Measurements from ENCODE around the gene BTBD6. TPM values are rescaled to one million over a fixed set of nuclear protein-coding genes. Genes with fewer than 3 reads are reported as not detected.

The BTBD6 gene
- total and polyA plus RNA-seq, 5 donors from 2014 or later: 4.6 to 39.4 (median 12.8) TPM

DNA sequence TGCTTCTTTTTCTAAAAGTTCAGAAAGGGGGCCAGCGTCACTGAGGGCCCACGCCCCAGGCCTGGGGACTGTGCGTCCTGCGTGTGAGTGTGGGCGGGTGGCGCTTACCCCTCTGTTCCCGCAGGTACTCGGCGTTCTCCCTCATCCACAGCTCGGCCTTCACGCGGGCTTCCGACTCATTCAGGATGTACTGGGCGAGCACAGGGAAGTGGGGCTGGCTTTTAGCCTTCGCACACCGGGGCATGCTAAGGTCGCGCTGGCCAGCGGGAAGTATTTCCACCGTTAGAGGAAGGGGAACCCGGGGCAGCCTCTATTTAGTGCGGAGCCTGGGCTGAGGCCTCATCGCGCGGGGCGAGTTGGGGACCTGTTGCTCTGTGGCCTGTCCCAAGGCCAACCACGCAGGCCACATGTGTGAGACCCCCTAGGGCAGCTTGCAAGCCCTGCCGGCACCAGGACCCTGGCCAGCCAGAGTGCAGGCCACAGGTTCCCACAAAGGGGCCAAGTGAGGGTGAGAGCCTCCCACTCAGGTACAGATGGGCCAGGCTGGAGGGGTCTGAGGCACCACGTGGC lies 29.2 kb upstream of the BTBD6 start:
- no peaks in the 10 kb centered on the region for H3K9me3 ChIP-seq (ENCODE audit: control insufficient read depth in 2 of 2, low read length in 2 of 2)
- peaks cover 25% of the 10 kb centered on the region for H3K36me3 ChIP-seq (ENCODE audit: control insufficient read depth, insufficient read depth, low read length)
- H3K4me3 ChIP-seq (ENCODE audit: low read depth, low read length): no peak overlapping the region
- H3K4me1 ChIP-seq (ENCODE audit: control insufficient read depth, insufficient read depth, low read length, poor library complexity, severe bottlenecking): no peaks in the 10 kb centered on the region
- no peak overlapping the region for H3K4me3 Mint-ChIP-seq
- H3K4me1 Mint-ChIP-seq: peaks cover 0 to 6% (median 3%) of the 10 kb centered on the region in 4 donors
- H3K27me3 ChIP-seq (ENCODE audit: control insufficient read depth, insufficient read depth, low read length): no peaks in the 10 kb centered on the region
- H3K27me3 Mint-ChIP-seq: no peaks in the 10 kb centered on the region
- no peak overlapping the region for H3K27ac ChIP-seq (ENCODE audit: insufficient read depth, low read length, poor library complexity, severe bottlenecking)
- H3K9me3 Mint-ChIP-seq: no peaks in the 10 kb centered on the region
- H3K36me3 Mint-ChIP-seq: peaks cover 37% of the 10 kb centered on the region
- DNase-seq (no peak), ATAC-seq (ENCODE audit: low read depth in 2 of 2) (no peak)
- H3K27ac Mint-ChIP-seq: no peak overlapping the region

DNA sequence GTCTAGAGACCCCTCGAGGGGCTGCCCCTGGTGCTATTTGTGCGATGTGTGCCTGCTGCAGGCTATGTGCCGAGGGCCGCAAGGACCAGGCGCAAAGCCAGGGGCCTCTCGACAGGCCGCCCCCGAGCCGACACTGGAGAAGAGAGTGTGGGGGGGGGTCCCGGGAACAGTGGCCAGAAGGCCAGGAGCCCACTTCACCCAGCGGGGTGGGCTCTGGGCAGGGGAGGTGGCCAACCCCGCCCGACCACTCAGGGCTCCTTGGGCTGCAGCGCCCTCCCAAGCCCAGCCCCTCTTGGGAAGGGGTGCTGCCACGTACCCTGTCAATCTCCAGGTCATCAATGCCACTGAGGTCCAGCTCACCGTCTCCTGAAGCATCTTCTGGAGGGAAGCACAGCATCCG lies 28.6 kb upstream of the BTBD6 start:
- H3K9me3 Mint-ChIP-seq: no peaks in the 10 kb centered on the region
- H3K27me3 Mint-ChIP-seq: no peaks in the 10 kb centered on the region
- H3K4me1 Mint-ChIP-seq: peaks cover 0 to 6% (median 3%) of the 10 kb centered on the region in 4 donors
- H3K4me3 Mint-ChIP-seq: no peak overlapping the region
- Histone ChIP-seq H3K27ac (ENCODE audit: insufficient read depth, low read length, poor library complexity, severe bottlenecking) (no peak overlapping the region), H3K27me3 (ENCODE audit: control insufficient read depth, insufficient read depth, low read length) (no peaks in the 10 kb centered on the region), H3K9me3 (ENCODE audit: control insufficient read depth in 2 of 2, low read length in 2 of 2) (no peaks in the 10 kb centered on the region), H3K4me3 (ENCODE audit: low read depth, low read length) (no peak overlapping the region), H3K4me1 (ENCODE audit: control insufficient read depth, insufficient read depth, low read length, poor library complexity, severe bottlenecking) (no peaks in the 10 kb centered on the region), H3K36me3 (ENCODE audit: control insufficient read depth, insufficient read depth, low read length) (peaks cover 28% of the 10 kb centered on the region)
- H3K27ac Mint-ChIP-seq: peak overlapping the region in 1 of 3 donors; percentile 23
- ATAC-seq (ENCODE audit: low read depth in 2 of 2): no peak
- DNase-seq: no peak
- H3K36me3 Mint-ChIP-seq: peaks cover 37% of the 10 kb centered on the region

DNA sequence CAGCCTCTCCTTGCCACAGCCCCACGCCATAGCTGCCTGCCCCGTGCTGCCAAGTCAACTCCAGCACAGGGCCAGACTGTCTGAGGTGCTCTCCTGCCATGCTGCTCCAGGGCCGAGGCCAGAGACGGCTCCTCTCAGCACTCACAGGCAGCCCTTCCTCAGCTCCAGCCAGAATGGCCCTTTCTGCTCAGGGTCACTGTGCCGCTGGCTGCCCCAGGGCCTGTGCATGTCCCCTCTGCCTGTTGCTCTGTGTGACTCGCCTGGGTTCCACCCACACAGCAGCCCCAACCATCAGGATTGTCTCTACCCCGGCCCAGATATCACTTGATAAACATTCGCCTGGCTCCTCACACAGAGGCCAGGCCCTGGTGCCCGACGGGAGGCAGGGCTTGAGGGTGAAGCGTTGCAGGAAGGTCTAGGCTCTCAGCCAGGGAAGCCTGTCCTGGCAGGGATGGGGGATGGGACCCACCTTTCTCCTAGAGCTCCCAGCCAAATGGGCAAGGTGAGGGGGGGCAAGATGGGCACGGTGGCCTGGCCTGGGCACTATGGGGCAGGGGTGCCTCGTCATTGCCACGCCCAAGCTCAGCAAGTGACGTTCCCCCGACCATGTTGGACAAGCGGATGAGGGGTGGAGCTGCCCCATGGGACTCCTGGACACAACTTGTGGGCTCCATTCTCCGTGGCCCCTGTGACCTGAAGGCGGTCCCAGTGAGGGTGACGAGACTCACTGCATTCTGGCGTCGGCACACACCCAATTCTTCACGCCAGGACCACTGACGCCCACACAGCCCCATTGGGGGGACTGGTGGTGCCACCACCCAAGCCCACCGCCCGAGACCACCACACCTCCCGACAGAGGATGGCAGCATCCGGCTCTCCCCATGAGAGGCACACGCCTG lies 27.4 kb upstream of the BTBD6 start:
- H3K4me1 Mint-ChIP-seq: peaks cover 0 to 6% (median 2%) of the 10 kb centered on the region in 4 donors
- no peaks in the 10 kb centered on the region for H3K4me1 ChIP-seq (ENCODE audit: control insufficient read depth, insufficient read depth, low read length, poor library complexity, severe bottlenecking)
- no peaks in the 10 kb centered on the region for H3K27me3 Mint-ChIP-seq
- H3K36me3 Mint-ChIP-seq: peaks cover 32% of the 10 kb centered on the region
- no peak overlapping the region for H3K4me3 ChIP-seq (ENCODE audit: low read depth, low read length)
- DNase-seq (no peak), ATAC-seq (ENCODE audit: low read depth in 2 of 2) (no peak)
- H3K4me3 Mint-ChIP-seq: no peak overlapping the region
- no peak overlapping the region for H3K27ac ChIP-seq (ENCODE audit: insufficient read depth, low read length, poor library complexity, severe bottlenecking)
- H3K9me3 Mint-ChIP-seq: no peaks in the 10 kb centered on the region
- H3K9me3 ChIP-seq (ENCODE audit: control insufficient read depth in 2 of 2, low read length in 2 of 2): no peaks in the 10 kb centered on the region
- H3K36me3 ChIP-seq (ENCODE audit: control insufficient read depth, insufficient read depth, low read length): peaks cover 36% of the 10 kb centered on the region
- H3K27ac Mint-ChIP-seq: no peak overlapping the region
- H3K27me3 ChIP-seq (ENCODE audit: control insufficient read depth, insufficient read depth, low read length): no peaks in the 10 kb centered on the region

DNA sequence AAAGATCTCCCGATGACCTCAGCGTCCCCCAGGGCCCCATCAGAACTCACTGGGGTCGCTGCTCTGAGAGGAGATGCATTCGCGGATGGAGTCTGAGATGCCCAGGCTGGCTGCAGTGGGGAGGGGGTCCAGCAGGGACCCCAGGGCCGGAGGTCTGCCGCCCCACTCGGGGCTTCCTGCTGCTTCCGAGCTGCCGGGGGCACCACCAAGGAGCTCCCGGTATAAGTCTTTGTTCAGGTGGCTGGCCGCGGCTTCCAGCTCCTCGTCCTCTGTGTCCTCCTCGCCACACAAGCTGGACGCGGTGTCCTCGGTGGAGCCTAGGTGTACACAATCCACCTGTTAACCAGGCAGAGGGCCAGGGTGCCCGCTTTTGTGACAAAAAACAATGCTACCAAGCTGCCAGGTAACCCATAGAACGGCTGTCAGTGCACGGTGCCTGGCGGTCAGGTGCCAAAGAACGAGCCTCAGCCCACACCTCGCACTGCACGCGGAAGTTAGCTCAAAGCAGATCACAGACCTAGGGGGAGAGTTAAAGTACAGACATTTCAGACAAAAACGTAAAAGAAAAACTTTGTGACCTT lies 26.6 kb upstream of the BTBD6 start:
- no peaks in the 10 kb centered on the region for H3K9me3 Mint-ChIP-seq
- H3K27me3 ChIP-seq (ENCODE audit: control insufficient read depth, insufficient read depth, low read length): no peaks in the 10 kb centered on the region
- H3K9me3 ChIP-seq (ENCODE audit: control insufficient read depth in 2 of 2, low read length in 2 of 2): no peaks in the 10 kb centered on the region
- H3K4me3 Mint-ChIP-seq: no peak overlapping the region
- ATAC-seq (ENCODE audit: low read depth in 2 of 2) (no peak), DNase-seq (no peak)
- H3K36me3 ChIP-seq (ENCODE audit: control insufficient read depth, insufficient read depth, low read length): peaks cover 43% of the 10 kb centered on the region
- peaks cover 0 to 6% (median 2%) of the 10 kb centered on the region in 4 donors for H3K4me1 Mint-ChIP-seq
- H3K36me3 Mint-ChIP-seq: peaks cover 32% of the 10 kb centered on the region
- H3K4me1 ChIP-seq (ENCODE audit: control insufficient read depth, insufficient read depth, low read length, poor library complexity, severe bottlenecking): no peaks in the 10 kb centered on the region
- H3K27ac ChIP-seq (ENCODE audit: insufficient read depth, low read length, poor library complexity, severe bottlenecking): no peak overlapping the region
- no peak overlapping the region for H3K4me3 ChIP-seq (ENCODE audit: low read depth, low read length)
- peak overlapping the region in 1 of 3 donors; percentile 62 for H3K27ac Mint-ChIP-seq
- no peaks in the 10 kb centered on the region for H3K27me3 Mint-ChIP-seq

DNA sequence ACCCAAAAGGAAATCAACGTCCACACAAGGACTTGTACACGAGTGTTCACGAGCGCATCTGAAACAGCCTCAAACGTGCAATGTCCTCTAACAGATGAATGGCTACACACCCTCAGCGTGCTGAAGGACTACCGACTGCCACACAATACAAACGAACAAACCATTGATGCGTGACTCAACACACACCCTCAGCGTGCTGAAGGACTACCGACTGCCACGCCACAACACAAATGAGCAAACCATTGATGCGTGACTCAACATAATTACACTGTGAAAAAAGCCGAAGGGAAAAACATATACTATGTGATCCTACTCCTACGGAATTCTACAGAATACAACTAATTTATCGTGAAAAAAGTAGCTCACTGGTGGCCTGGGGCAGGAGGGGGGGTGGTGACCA lies 25.1 kb upstream of the BTBD6 start:
- no peak overlapping the region for H3K27ac ChIP-seq (ENCODE audit: insufficient read depth, low read length, poor library complexity, severe bottlenecking)
- Mint-ChIP-seq H3K4me1 (peaks cover 0 to 6% (median 2%) of the 10 kb centered on the region in 4 donors), H3K36me3 (peaks cover 32% of the 10 kb centered on the region), H3K9me3 (no peaks in the 10 kb centered on the region), H3K27ac (no peak overlapping the region), H3K27me3 (no peaks in the 10 kb centered on the region), H3K4me3 (no peak overlapping the region)
- no peaks in the 10 kb centered on the region for H3K27me3 ChIP-seq (ENCODE audit: control insufficient read depth, insufficient read depth, low read length)
- no peak for ATAC-seq (ENCODE audit: low read depth in 2 of 2)
- H3K9me3 ChIP-seq (ENCODE audit: control insufficient read depth in 2 of 2, low read length in 2 of 2): no peaks in the 10 kb centered on the region
- DNase-seq: no peak
- peaks cover 43% of the 10 kb centered on the region for H3K36me3 ChIP-seq (ENCODE audit: control insufficient read depth, insufficient read depth, low read length)
- H3K4me1 ChIP-seq (ENCODE audit: control insufficient read depth, insufficient read depth, low read length, poor library complexity, severe bottlenecking): no peaks in the 10 kb centered on the region
- H3K4me3 ChIP-seq (ENCODE audit: low read depth, low read length): no peak overlapping the region

DNA sequence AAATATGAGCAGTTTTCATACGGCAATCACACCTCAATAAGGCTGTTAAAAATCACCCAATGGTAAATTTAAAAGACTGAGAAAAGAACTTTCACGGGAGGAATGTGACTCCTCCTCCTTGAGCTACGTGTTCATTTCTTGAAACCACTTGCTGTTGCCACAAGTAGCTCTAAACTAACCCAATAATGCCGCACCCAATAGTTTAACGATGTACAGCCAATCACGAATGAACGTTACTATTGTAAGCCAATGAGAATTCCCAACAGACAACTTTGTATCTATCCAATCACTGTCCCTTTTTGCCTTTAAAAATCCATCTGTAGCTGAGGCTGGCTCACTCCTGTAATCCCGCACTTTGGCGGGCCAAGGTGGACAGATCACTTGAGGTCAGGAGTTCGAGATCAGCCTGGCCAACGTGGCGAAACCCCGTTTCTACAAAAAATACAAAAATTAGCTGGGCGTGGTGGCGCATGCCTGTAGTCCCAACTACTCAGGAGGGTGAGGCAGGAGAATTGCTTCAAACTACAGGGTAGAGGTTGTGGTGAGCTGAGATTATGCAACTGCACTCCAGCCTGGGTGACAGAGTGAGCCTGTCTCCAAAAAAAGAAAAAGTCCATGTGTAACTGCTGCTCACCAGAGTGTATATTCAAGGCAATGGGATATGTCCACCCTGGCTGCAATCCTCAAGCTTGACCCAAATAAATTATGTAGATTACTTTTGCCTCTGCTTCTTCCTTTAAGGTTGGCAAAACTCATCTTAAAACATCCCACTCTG lies 24.4 kb upstream of the BTBD6 start:
- Mint-ChIP-seq H3K9me3 (no peaks in the 10 kb centered on the region), H3K4me3 (no peak overlapping the region), H3K36me3 (peaks cover 32% of the 10 kb centered on the region)

DNA sequence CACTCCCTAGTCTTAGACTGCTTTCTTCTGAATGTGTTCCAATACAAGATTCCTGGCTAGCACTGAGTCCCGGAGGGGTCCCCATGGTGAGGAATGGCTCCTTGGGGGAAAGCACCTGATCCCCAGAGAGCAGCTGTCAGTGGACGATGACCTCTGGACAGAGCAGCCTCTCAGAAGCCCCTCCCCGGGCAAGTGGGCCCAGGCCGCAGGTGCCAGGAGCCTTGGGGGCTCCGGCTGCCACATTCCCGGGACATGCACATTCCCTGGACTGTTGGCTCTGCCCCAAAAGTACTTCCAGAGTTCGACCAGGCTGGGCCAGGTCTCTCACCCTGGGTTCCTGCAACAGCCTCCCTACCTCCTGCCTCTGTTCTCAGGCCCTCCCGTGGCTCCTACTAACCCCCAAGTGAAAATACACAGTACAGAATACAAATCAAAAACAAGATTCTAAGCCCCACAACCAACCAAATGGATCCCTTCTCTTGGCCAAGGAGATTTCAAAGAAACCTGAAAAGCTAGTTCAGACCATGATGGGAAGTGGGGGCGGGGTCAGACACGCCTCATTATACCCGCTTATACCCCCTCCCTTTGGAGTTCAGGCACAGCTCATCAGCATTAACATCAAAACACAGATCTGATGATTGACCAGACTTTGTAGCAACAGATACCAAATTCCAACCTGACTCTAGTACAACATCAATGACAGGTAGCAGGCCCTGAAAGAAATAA lies 23.3 kb upstream of the BTBD6 start:
- Mint-ChIP-seq H3K9me3 (no peaks in the 10 kb centered on the region), H3K27ac (peak overlapping the region in 2 of 3 donors; percentile 25 to 32), H3K4me1 (peaks cover 0 to 6% (median 3%) of the 10 kb centered on the region in 4 donors), H3K27me3 (no peaks in the 10 kb centered on the region), H3K36me3 (peaks cover 31% of the 10 kb centered on the region), H3K4me3 (no peak overlapping the region)
- H3K4me3 ChIP-seq (ENCODE audit: low read depth, low read length): no peak overlapping the region
- H3K27me3 ChIP-seq (ENCODE audit: control insufficient read depth, insufficient read depth, low read length): no peaks in the 10 kb centered on the region
- no peak for DNase-seq
- H3K27ac ChIP-seq (ENCODE audit: insufficient read depth, low read length, poor library complexity, severe bottlenecking): no peak overlapping the region
- H3K36me3 ChIP-seq (ENCODE audit: control insufficient read depth, insufficient read depth, low read length): peaks cover 35% of the 10 kb centered on the region
- H3K9me3 ChIP-seq (ENCODE audit: control insufficient read depth in 2 of 2, low read length in 2 of 2): no peaks in the 10 kb centered on the region
- ATAC-seq (ENCODE audit: low read depth in 2 of 2): no peak
- no peaks in the 10 kb centered on the region for H3K4me1 ChIP-seq (ENCODE audit: control insufficient read depth, insufficient read depth, low read length, poor library complexity, severe bottlenecking)

More for the DNA sequence above, 24.4 kb upstream of the BTBD6 start:
- no peaks in the 10 kb centered on the region for H3K27me3 ChIP-seq (ENCODE audit: control insufficient read depth, insufficient read depth, low read length)
- Mint-ChIP-seq H3K27ac (no peak overlapping the region), H3K4me1 (peaks cover 0 to 6% (median 2%) of the 10 kb centered on the region in 4 donors), H3K27me3 (no peaks in the 10 kb centered on the region)
- H3K4me1 ChIP-seq (ENCODE audit: control insufficient read depth, insufficient read depth, low read length, poor library complexity, severe bottlenecking): no peaks in the 10 kb centered on the region
- ATAC-seq (ENCODE audit: low read depth in 2 of 2) (no peak), DNase-seq (no peak)
- H3K9me3 ChIP-seq (ENCODE audit: control insufficient read depth in 2 of 2, low read length in 2 of 2): no peaks in the 10 kb centered on the region
- no peak overlapping the region for H3K4me3 ChIP-seq (ENCODE audit: low read depth, low read length)
- H3K27ac ChIP-seq (ENCODE audit: insufficient read depth, low read length, poor library complexity, severe bottlenecking): no peak overlapping the region
- peaks cover 36% of the 10 kb centered on the region for H3K36me3 ChIP-seq (ENCODE audit: control insufficient read depth, insufficient read depth, low read length)

All from CD4-positive, CD25-positive, alpha-beta regulatory T cell (primary cell).